GM10847 (cell line): ENCODE measurements around the gene COL13A1.

Experiments
- POLR2A ChIP-seq: IDR thresholded peaks from 2 replicates; pipeline ENCODE4 v1.6.1; 2011; ENCODE audit not compliant: insufficient read length; ENCODE audit errors: extremely low read depth

The COL13A1 gene

GRCh38 chr10:69807696-69808095 lies 6.0 kb downstream of the COL13A1 start:
- no peak for TF ChIP-seq POLR2A

DNA sequence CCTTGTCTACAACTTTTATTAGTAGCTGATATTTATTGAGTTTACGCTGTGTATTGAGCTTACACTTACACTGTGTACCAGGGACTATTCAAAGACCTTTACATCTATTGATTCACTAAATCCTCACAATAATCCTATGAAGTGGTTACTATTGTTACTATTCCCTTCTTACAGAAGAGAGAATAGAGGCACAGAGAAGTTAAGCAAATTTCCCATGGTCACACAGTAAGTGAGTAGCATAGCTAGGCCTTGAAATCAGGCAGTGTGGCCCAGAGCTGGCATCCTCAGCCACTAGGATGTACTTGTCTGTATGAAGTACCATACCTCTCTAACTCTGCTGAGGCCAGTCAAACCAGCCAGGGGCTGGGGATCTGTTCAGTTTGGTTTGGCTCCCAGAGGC lies 7.6 kb downstream of the COL13A1 start:
- no peak for TF ChIP-seq POLR2A

- no peak for TF ChIP-seq POLR2A
Measured at GRCh38 chr10:69810097-69810496, 8.4 kb downstream of the COL13A1 start.

DNA sequence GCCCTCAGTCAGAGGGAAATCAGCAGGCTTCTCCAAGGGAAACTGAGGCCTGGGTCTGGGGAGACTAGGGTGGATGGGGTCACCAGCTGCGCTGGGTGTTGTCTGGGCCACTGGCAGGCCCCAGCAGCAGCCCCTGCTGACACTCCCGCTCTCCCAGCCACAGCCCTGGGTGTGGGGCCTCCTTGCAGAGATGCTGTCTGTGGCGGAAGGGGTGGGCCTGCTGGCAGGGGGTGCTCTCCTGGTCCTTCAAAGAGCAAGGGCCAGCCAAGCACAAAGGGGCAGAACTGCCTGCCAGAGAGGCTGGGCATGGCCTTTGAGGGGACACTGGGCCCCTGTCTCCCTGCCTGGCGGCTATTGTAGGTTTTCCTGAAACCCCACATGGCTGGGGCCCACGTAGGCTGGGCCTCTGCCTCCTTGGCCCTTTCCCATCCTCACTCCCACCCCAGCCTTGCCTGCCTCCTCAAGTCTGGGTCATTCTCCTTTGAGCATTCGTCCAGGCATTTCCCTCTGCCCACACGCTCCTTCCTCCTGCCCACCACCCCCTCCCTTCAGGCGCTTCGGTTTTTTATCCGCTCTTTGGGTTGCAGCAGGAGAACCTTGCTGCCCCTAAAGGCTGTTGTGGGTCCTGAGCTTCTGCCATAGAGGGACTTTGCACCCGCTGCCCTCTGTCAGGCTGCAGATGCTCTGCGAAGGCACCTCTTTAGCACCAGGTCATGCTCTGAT lies 9.1 kb downstream of the COL13A1 start:
- TF ChIP-seq POLR2A = no peak

DNA sequence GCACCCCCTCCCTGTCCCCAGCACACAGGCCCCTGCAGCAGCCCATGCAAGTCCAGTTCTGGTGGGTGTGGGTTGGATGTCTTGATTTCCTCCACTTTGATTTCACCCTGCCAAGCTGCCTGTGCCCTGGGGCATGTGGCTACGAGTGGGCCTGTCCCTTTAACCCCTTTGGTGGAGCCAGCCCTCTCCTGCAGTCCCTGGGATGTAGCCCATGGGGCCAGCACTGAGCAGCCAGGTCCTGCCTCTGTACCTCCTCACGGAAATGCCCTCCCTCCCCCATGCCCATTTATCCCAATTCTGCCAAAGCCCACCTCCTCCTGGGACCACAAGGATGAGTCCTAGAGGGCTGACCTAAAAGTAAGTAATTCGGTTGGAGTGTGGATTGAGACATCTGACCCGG lies 11.9 kb downstream of the COL13A1 start:
- no peak for TF ChIP-seq POLR2A

GRCh38 chr10:69814251-69814650 lies 12.5 kb downstream of the COL13A1 start:
- no peak for TF ChIP-seq POLR2A

DNA sequence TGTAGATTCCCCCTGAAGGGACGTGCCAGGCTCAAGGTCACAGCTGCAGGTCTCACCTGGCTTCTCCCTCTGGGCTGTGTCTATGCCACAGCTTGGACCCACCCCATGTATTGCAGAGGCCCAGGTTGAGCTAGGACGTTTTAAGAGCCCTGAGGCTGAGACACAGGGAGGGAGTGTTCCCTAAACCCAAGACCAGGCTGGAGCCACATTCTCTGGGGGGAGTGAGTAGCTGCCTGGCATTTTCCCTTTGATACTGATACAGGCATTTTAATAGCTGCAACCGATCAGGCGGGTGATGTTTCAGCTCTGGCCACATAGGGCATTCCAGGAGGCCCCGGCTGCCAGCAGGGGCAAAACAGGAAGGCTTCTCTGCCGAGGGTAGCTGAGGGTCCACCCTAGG lies 13.4 kb downstream of the COL13A1 start:
- TF ChIP-seq POLR2A = no peak

DNA sequence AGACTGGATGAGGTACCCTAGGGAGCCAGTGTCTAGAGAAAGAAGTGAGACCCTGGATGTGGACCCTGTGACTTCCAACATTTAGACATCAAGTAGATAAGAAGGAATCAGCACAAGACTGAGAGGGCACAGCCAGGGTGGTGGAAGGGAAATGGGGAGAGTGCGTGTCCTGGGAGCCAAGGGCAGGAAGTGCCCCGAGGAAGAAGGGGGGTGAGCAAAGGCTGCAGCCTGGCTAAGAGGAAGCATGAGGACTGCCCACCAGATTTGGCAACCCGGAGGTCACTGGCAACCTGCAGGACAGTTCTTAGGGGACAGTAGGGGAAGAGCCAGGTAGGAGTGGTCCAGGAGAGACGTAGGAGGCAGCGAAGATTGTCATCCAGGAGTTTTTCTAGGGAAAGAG lies 14.8 kb downstream of the COL13A1 start:
- TF ChIP-seq POLR2A = no peak

GRCh38 chr10:69817078-69817581 lies 15.4 kb downstream of the COL13A1 start:
- no peak for TF ChIP-seq POLR2A

DNA sequence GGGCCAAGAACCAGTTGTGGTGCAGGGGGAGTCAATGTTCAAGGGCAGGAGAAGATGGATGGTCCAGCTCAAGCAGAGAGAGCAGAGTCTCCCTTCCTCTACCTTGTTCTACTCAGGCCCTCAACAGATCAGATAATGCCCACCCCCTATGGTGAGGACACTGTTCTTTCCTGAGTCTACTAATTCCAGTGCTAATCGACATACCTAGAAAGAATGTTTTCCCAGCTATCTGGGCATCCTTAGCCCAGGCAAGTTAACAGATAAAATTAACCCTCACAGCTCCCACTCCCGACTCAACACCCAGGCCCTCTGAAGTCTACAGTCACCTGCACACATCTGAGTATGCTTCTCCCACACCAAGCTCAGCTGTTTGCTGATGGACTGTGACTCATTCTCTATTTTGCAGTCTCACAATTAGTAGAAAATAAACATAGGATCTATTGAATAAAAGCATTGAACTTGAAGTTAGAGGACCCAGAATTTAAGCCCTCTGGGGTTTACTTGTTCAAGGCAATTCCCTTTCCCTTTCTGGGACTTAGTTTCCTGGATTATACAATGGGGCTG lies 17.1 kb downstream of the COL13A1 start:
- no peak for TF ChIP-seq POLR2A

- TF ChIP-seq POLR2A = no peak
Measured at GRCh38 chr10:69819716-69820506, 18.2 kb downstream of the COL13A1 start.

DNA sequence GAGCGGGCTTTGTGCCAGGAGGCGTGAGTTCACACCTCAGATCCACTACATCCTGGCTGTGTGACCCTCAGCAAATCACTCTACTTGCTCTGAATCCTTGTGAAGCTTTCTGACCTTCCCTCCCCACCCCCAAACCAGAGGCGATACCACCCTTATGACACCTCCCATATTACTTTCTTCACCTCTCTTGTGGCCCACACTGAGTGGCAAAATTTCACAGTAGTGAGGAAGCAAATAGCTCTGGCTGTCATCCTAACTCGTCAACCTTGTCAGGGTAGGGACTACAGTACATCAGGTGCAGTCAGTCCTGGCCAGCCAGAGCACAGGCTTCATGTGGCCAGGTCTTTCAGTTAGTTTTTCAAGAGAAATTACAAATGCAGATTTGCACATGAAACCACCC lies 19.1 kb downstream of the COL13A1 start:
- no peak for TF ChIP-seq POLR2A

DNA sequence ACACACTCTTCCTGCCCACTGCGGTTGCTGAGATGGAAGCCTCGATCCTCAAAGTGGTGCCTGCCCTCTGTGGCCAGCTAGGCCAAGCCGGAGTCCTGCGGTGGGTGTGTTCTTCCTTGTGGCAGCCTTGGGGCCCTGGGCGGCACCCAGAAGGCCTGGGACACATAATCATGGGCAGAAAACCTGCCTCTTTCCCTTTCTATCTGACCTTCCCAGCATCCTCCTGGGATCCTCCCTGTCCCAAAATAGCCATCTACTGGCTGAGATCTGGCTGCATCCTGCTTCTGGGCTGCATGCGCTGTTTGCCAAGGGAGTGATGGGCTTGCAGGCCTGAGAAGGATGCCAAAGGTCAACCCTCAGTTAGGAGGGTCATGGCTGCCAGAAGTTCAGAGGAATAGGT lies 23.9 kb downstream of the COL13A1 start:
- TF ChIP-seq POLR2A = no peak

DNA sequence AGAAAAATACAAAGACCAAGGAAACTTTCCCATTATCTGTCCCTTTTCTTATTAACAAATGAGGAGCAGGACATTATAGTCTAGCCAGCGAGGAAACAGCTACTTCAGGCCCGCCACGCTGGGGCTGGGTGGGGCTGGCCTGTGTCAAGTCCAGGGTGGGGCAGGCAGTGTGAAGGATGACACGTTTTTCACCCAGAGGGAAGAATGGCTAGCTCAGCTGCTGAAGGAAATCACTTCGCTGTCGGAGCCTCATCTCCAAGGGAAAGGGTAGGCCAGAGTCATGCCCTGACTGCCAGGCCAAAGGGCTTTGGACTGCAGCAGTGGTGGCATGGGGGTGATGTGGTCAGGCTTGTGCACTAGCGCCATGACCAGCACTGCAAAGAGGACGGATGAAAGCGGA lies 24.4 kb downstream of the COL13A1 start:
- no peak for TF ChIP-seq POLR2A

GRCh38 chr10:69826789-69827554 lies 25.3 kb downstream of the COL13A1 start:
- no peak for TF ChIP-seq POLR2A
